Esophagus squamous epithelium (tissue), 5 donors: Measurements from ENCODE around the gene OPA3. TPM values are rescaled to one million over a fixed set of nuclear protein-coding genes. Genes with fewer than 3 reads are reported as not detected.

Source experiments
- DNase-seq: peaks from one replicate; lab custom pipeline; 2025; lab: John Stamatoyannopoulos, UW
- H3K27ac ChIP-seq, 4 donors: fragments of 200-600 bp; sonication (generic); one replicate each; pipeline ENCODE4 v1.5.1; 2016 to 2019; ENCODE audit warnings: mild to moderate bottlenecking in 1 of 4
- H3K27me3 ChIP-seq, 4 donors: fragments of 200-600 bp; sonication (generic); 1 replicate in 3 of 4; 2 replicates in 1 of 4; pipeline versions ENCODE4 v1.5.1 to v1.6.0; 2017 to 2021; ENCODE audit warnings: antibody characterized with exemption in 1 of 4
- H3K36me3 ChIP-seq, 3 donors: fragments of 200-600 bp; sonication (generic); one replicate each; pipeline ENCODE4 v1.5.1; 2016 to 2019
- H3K4me1 ChIP-seq, 3 donors: fragments of 200-600 bp; sonication (generic); one replicate each; pipeline ENCODE4 v1.5.1; 2017 to 2019
- H3K4me3 ChIP-seq, 4 donors: fragments of 200-600 bp; sonication (generic); 1 replicate in 3 of 4; 2 replicates in 1 of 4; pipeline ENCODE4 v1.5.1; 2016 to 2019; ENCODE audit warnings: mild to moderate bottlenecking in 2 of 4, moderate library complexity in 1 of 4
- H3K9me3 ChIP-seq, 3 donors: fragments of 200-600 bp; sonication (generic); one replicate each; pipeline ENCODE4 v1.5.1; 2016 to 2019
- CTCF ChIP-seq, 6 experiments: fragments of 450-650 bp in 4 of 6; fragments of 200-600 bp in 2 of 6; sonication (generic) in 2 of 6; IDR thresholded peaks; one replicate each; pipeline ENCODE4 v1.5.1; 2016 to 2019; ENCODE audit warnings: antibody characterized with exemption in 6 of 6, mild to moderate bottlenecking in 4 of 6, moderate library complexity in 4 of 6
- POLR2A ChIP-seq, 4 donors: fragments of 450-650 bp; IDR thresholded peaks; one replicate each; pipeline ENCODE4 v1.6.1; 2017; ENCODE audit warnings: antibody characterized with exemption in 4 of 4, mild to moderate bottlenecking in 4 of 4, moderate library complexity in 3 of 4
- WGBS, 2 donors: methylation state at CpG; one replicate each; pipeline ENCODE4 v1.1.5; 2018; 5-methylcytosine and 5-hydroxymethylcytosine counted together
- intact Hi-C: fragments of 100-400 bp; cut with DNase I; formaldehyde crosslinking; loops from one replicate; pipeline ENCODE4 v1.15.0; 2022
- total RNA-seq, 4 donors: library from RNA; depleted of rRNA; stranded (reverse); fragments of >200 nt; gene quantifications; one replicate each; pipeline ENCODE4 v1.1.0, GENCODE V29; 2016
- donor health status: DM: yes; HTN: yes; CAD: no.

OPA3 gene
- total RNA-seq, 4 donors from 2014 or later: 4.7 to 12.4 (median 10.1) TPM

- Histone ChIP-seq H3K36me3 (no peaks in the 10 kb centered on the region), H3K9me3 (no peaks in the 10 kb centered on the region), H3K4me1 (peaks cover 4 to 50% (median 18%) of the 10 kb centered on the region in 3 donors), H3K4me3 (peak overlapping the region in 1 of 4 donors; percentile 29), H3K27me3 (peaks cover 6 to 99% (median 32%) of the 10 kb centered on the region in 4 donors), H3K27ac (peak overlapping the region in 3 of 4 donors; percentile 48 to 66 (median 63))
- WGBS, 2 donors: 21 to 33% methylated on average over 4 to 5 of the region's 5 CpGs
- intact Hi-C loops: loop anchor here (5.0 kb wide), 1 partner anchor 45 kb away; no protein-coding TSS in a partner anchor
- no peak for DNase-seq
- TF ChIP-seq CTCF (IDR thresholded peaks at IDR 0.05): no peak
- TF ChIP-seq POLR2A (IDR thresholded peaks at IDR 0.05): no peak
Measured at GRCh38 chr19:45597425-45598111, 13.0 kb upstream of the OPA3 start.

- intact Hi-C loops: loop anchor here (5.0 kb wide), 1 partner anchor 46 kb away; no protein-coding TSS in a partner anchor
- WGBS, 2 donors: 55 to 66% methylated on average over 6 of the region's 6 CpGs
- H3K9me3 ChIP-seq: no peaks in the 10 kb centered on the region
Measured at GRCh38 chr19:45595814-45596213, 11.2 kb upstream of the OPA3 start.

GRCh38 chr19:45593520-45593919 lies 8.9 kb upstream of the OPA3 start:
- H3K4me1 ChIP-seq: peaks cover 0 to 22% (median 5%) of the 10 kb centered on the region in 3 donors
- DNase-seq: no peak
- no peak overlapping the region for H3K4me3 ChIP-seq
- H3K9me3 ChIP-seq: no peaks in the 10 kb centered on the region
- no peaks in the 10 kb centered on the region for H3K36me3 ChIP-seq
- H3K27me3 ChIP-seq: peaks cover 0 to 83% (median 4%) of the 10 kb centered on the region in 4 donors
- TF ChIP-seq CTCF (IDR thresholded peaks at IDR 0.05) (no peak), POLR2A (IDR thresholded peaks at IDR 0.05) (no peak)
- no peak overlapping the region for H3K27ac ChIP-seq
- intact Hi-C loops: no loop called here
- 6 to 18% methylated on average over 1 of the region's 1 CpG for WGBS, 2 donors

More at GRCh38 chr19:45595814-45596213, 11.2 kb upstream of the OPA3 start:
- H3K4me3 ChIP-seq: no peak overlapping the region
- TF ChIP-seq CTCF (IDR thresholded peaks at IDR 0.05) (no peak), POLR2A (IDR thresholded peaks at IDR 0.05) (no peak)
- peaks cover 4 to 41% (median 18%) of the 10 kb centered on the region in 3 donors for H3K4me1 ChIP-seq
- peaks cover 0 to 99% (median 16%) of the 10 kb centered on the region in 4 donors for H3K27me3 ChIP-seq
- no peaks in the 10 kb centered on the region for H3K36me3 ChIP-seq
- DNase-seq: no peak
- no peak overlapping the region for H3K27ac ChIP-seq

GRCh38 chr19:45592366-45592765 lies 7.8 kb upstream of the OPA3 start:
- WGBS, 2 donors: 22 to 23% methylated on average over 4 of the region's 4 CpGs
- no peak for DNase-seq
- H3K27ac ChIP-seq: no peak overlapping the region
- TF ChIP-seq POLR2A (IDR thresholded peaks at IDR 0.05) (no peak), CTCF (IDR thresholded peaks at IDR 0.05) (no peak)
- H3K4me3 ChIP-seq: no peak overlapping the region
- intact Hi-C loops: no loop called here
- no peaks in the 10 kb centered on the region for H3K9me3 ChIP-seq
- peaks cover 0 to 10% (median 0%) of the 10 kb centered on the region in 3 donors for H3K4me1 ChIP-seq
- no peaks in the 10 kb centered on the region for H3K36me3 ChIP-seq
- H3K27me3 ChIP-seq: peaks cover 0 to 71% (median under 1%) of the 10 kb centered on the region in 4 donors

GRCh38 chr19:45591638-45592005 lies 7.0 kb upstream of the OPA3 start:
- no peak overlapping the region for H3K27ac ChIP-seq
- H3K36me3 ChIP-seq: no peaks in the 10 kb centered on the region
- DNase-seq: no peak
- WGBS, 2 donors: 86 to 90% methylated on average over 9 to 21 of the region's 21 CpGs
- no peak overlapping the region for H3K4me3 ChIP-seq
- H3K9me3 ChIP-seq: no peaks in the 10 kb centered on the region
- no peak for TF ChIP-seq POLR2A (IDR thresholded peaks at IDR 0.05)
- TF ChIP-seq CTCF (IDR thresholded peaks at IDR 0.05): no peak
- peaks cover 0 to 64% (median 0%) of the 10 kb centered on the region in 4 donors for H3K27me3 ChIP-seq
- intact Hi-C loops: no loop called here
- peaks cover 0 to 7% (median 0%) of the 10 kb centered on the region in 3 donors for H3K4me1 ChIP-seq
